OCI-LY1 (cell line): ENCODE measurements around the gene APBB1IP.

Experiments used
- H2AFZ ChIP-seq: fragments of 200-600 bp; sonication (generic), shearing (Covaris generic); 2 replicates; pipeline ENCODE4 v1.6.0; 2014; ENCODE audit warnings: antibody characterized with exemption, mild to moderate bottlenecking, low read length
- H3F3A ChIP-seq: fragments of 200-600 bp; sonication (generic), shearing (Covaris generic); 2 replicates; pipeline ENCODE4 v1.6.0; 2014; ENCODE audit warnings: mild to moderate bottlenecking, antibody characterized with exemption, low read length, moderate library complexity; ENCODE audit not compliant: insufficient read depth
- H3K27ac ChIP-seq: fragments of 200-600 bp; sonication (generic); 2 replicates; pipeline ENCODE4 v1.5.1; 2014; ENCODE audit warnings: low read length, mixed run types, mild to moderate bottlenecking, low read depth; ENCODE audit not compliant: poor library complexity, severe bottlenecking
- H3K27me3 ChIP-seq: fragments of 200-600 bp; sonication (generic); 2 replicates; pipeline ENCODE4 v1.6.0; 2014; ENCODE audit warnings: antibody characterized with exemption, mild to moderate bottlenecking, low read length, moderate library complexity; ENCODE audit not compliant: insufficient read depth
- H3K36me3 ChIP-seq: fragments of 200-600 bp; sonication (generic); 2 replicates; pipeline ENCODE4 v1.6.1; 2014; ENCODE audit warnings: mild to moderate bottlenecking, antibody characterized with exemption, low read length, moderate library complexity, mixed read lengths; ENCODE audit not compliant: insufficient read depth
- H3K4me1 ChIP-seq: fragments of 200-600 bp; sonication (generic); 2 replicates; pipeline ENCODE4 v1.5.1; 2014; ENCODE audit warnings: mild to moderate bottlenecking, low read length, moderate library complexity; ENCODE audit not compliant: insufficient read depth, severe bottlenecking
- H3K4me2 ChIP-seq: fragments of 200-600 bp; sonication (generic), shearing (Covaris generic); 2 replicates; pipeline ENCODE4 v1.6.1; 2014; ENCODE audit warnings: low read length
- H3K4me3 ChIP-seq: fragments of 200-600 bp; sonication (generic); 2 replicates; pipeline ENCODE4 v1.5.1; 2014; ENCODE audit warnings: low read length, low read depth, mild to moderate bottlenecking, mixed read lengths; ENCODE audit not compliant: poor library complexity, severe bottlenecking
- H3K79me2 ChIP-seq: fragments of 200-600 bp; shearing (Covaris generic); 2 replicates; pipeline ENCODE4 v1.6.1; 2016; ENCODE audit warnings: mixed run types, low read length, mixed read lengths; ENCODE audit not compliant: insufficient read depth
- H3K9ac ChIP-seq: fragments of 200-600 bp; sonication (generic), shearing (Covaris generic); 2 replicates; pipeline ENCODE4 v1.6.1; 2014; ENCODE audit warnings: mild to moderate bottlenecking, low read length, mixed read lengths
- H3K9me2 ChIP-seq: fragments of 200-600 bp; sonication (generic), shearing (Covaris generic); 2 replicates; pipeline ENCODE4 v1.6.1; 2014; ENCODE audit warnings: low read depth, mild to moderate bottlenecking, low read length, mixed read lengths
- H3K9me3 ChIP-seq: fragments of 200-600 bp; shearing (Covaris generic); 2 replicates; pipeline ENCODE4 v1.6.1; 2014; ENCODE audit warnings: low read length, mixed read lengths
- H4K20me1 ChIP-seq: fragments of 200-600 bp; sonication (generic), shearing (Covaris generic); 2 replicates; pipeline ENCODE4 v1.6.0; 2016; ENCODE audit warnings: mild to moderate bottlenecking, low read length; ENCODE audit not compliant: insufficient read depth
- EZH2 ChIP-seq: fragments of 200-600 bp; sonication (generic), shearing (Covaris generic); IDR thresholded peaks from 2 replicates; pipeline ENCODE4 v1.8.0; 2017; ENCODE audit warnings: borderline replicate concordance, mixed run types, mild to moderate bottlenecking, antibody characterized with exemption, low read length, moderate library complexity, mixed read lengths
- TF ChIP-seq, protein P1 (sequence below): fragments of 200-600 bp; sonication (generic), shearing (Covaris generic); IDR thresholded peaks from 2 replicates; pipeline ENCODE4 v1.5.1; 2017; ENCODE audit warnings: mild to moderate bottlenecking, antibody characterized with exemption, low read length, moderate library complexity, mixed read lengths

Gene APBB1IP

DNA sequence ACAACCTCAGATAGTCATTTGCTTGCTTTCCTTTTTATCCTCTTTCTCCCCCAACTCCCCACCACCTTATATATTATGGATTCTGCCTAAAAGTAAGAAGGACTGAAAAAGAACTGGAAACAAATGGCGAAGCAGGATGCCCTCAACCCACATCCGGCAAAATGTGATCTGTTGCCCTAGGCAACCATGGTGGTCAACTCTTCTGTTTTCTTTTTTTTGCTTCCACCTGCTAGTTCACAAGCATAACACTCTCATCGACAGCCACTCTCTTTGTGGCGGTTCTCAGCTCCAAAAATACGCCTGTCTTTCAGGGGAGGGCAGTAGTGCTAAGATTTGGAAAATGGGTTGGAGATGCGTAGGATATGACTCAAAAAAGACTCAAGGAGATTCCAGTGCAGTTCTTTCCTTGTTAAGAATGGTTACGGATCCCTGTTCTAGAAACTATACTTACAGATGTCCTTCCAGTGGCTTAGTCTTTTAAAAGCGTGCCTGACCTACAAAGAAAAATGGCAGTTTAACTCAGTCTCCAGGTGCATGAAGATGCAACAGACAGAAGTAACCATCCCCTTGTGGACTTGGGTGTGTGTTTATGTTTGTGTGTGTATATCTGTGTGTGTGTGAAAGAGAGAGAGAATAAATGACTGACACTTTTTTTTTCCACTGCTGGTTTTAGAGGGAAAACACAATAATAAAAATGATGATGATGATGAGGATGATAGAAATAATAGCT is 10.7 kb downstream of the APBB1IP start:
- Histone ChIP-seq H3F3A (peaks cover 4% of the 10 kb centered on the region; the same call in 1 of the 2 replicates), H2AFZ (no peak overlapping the region), H4K20me1 (no peaks in the 10 kb centered on the region), H3K4me2 (peak overlapping the region; percentile 72), H3K9me3 (0 out of 2 replicates have a peak, but pooled peaks cover 3% of the 10 kb centered on the region), H3K36me3 (peaks cover 70% of the 10 kb centered on the region), H3K4me1 (peaks cover 74% of the 10 kb centered on the region), H3K27me3 (no peaks in the 10 kb centered on the region), H3K27ac (peak overlapping the region; percentile 97), H3K4me3 (peak overlapping the region; percentile 47), H3K9me2 (no peaks in the 10 kb centered on the region), H3K9ac (peak overlapping the region; percentile 57), H3K79me2 (peaks cover 84% of the 10 kb centered on the region)
- no peak for TF ChIP-seq EZH2
- TF ChIP-seq, protein P1, sequence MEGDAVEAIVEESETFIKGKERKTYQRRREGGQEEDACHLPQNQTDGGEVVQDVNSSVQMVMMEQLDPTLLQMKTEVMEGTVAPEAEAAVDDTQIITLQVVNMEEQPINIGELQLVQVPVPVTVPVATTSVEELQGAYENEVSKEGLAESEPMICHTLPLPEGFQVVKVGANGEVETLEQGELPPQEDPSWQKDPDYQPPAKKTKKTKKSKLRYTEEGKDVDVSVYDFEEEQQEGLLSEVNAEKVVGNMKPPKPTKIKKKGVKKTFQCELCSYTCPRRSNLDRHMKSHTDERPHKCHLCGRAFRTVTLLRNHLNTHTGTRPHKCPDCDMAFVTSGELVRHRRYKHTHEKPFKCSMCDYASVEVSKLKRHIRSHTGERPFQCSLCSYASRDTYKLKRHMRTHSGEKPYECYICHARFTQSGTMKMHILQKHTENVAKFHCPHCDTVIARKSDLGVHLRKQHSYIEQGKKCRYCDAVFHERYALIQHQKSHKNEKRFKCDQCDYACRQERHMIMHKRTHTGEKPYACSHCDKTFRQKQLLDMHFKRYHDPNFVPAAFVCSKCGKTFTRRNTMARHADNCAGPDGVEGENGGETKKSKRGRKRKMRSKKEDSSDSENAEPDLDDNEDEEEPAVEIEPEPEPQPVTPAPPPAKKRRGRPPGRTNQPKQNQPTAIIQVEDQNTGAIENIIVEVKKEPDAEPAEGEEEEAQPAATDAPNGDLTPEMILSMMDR = peak; percentile 11; the same call in 1 of the 2 replicates

DNA sequence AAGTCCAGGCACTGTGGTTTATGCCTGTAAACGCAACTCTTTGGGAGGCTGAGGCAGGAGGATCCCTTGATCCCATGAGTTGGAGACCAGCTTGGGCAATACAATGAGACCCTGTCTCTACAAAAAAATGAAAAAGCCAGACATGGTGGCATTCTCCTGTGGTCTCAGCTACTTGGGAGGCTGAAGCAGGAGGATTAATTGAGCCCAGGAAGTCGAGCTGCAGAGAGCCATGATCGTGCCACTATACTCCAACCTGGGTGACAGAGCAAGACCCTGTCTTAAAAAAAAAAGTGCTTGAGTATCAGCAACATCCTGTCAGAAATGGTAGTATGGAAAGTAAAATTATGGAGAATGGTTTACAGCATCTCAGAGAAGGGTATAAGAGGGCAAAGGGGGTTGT is 11.6 kb downstream of the APBB1IP start:
- Histone ChIP-seq H3K4me2 (peak overlapping the region; percentile 72), H3K9me3 (0 out of 2 replicates have a peak, but pooled peaks cover 3% of the 10 kb centered on the region), H2AFZ (no peak overlapping the region), H3K36me3 (peaks cover 64% of the 10 kb centered on the region), H3K4me1 (peaks cover 79% of the 10 kb centered on the region), H3K79me2 (peaks cover 84% of the 10 kb centered on the region), H3K9ac (peak overlapping the region; percentile 57), H4K20me1 (no peaks in the 10 kb centered on the region), H3K4me3 (peak overlapping the region; percentile 47), H3K27ac (peak overlapping the region; percentile 97), H3K27me3 (no peaks in the 10 kb centered on the region), H3K9me2 (no peaks in the 10 kb centered on the region), H3F3A (peaks cover 4% of the 10 kb centered on the region; the same call in 1 of the 2 replicates)
- TF ChIP-seq EZH2 = no peak

DNA sequence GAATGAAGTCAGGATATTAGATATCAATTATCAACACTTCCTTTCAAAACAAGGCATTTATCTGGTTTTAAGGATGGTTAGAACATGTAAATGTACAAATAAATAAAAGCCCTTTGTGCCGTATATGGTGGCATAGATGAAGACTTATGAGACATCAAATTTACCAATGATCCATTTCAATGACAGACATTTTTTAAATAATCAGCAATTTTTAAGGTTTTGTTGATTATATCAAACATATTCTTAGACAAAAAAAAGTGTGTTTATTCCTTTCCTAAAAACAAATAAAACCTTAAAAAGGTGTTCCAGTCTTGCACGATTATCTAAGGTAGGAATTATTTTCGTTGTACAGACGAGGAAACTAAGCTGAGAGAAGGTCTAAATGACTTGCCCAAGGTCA is 13.8 kb downstream of the APBB1IP start:
- Histone ChIP-seq H3F3A (0 out of 2 replicates have a peak, but pooled peaks cover 4% of the 10 kb centered on the region), H3K9ac (no peak overlapping the region), H3K4me3 (no peak overlapping the region), H3K9me2 (no peaks in the 10 kb centered on the region), H2AFZ (no peak overlapping the region), H3K79me2 (peaks cover 85% of the 10 kb centered on the region), H3K9me3 (0 out of 2 replicates have a peak, but pooled peaks cover 3% of the 10 kb centered on the region), H3K27me3 (no peaks in the 10 kb centered on the region), H4K20me1 (no peaks in the 10 kb centered on the region), H3K4me1 (peaks cover 81% of the 10 kb centered on the region), H3K27ac (peak overlapping the region; percentile 97), H3K36me3 (peaks cover 45% of the 10 kb centered on the region), H3K4me2 (no peak overlapping the region)
- TF ChIP-seq, protein P1 = no peak
- TF ChIP-seq EZH2 = no peak
